HAP-1 (cell line): ENCODE data around the gene STK11.

Experiments
- DNase-seq, 2 experiments: peaks; one replicate each; pipeline ENCODE4 v3.0.0-alpha.2; 2016 to 2020; ENCODE audit warnings: low spot score in 2 of 2
- H3K27me3 ChIP-seq: fragments of 250-450 bp; sonication (Bioruptor Pico); 2 replicates; pipeline ENCODE4 v1.5.1; 2020; ENCODE audit warnings: low read depth, mild to moderate bottlenecking, moderate library complexity
- H3K36me3 ChIP-seq: fragments of 250-450 bp; sonication (Bioruptor Pico); replicated peaks from 2 replicates; pipeline ENCODE4 v1.5.1; 2020; ENCODE audit warnings: mild to moderate bottlenecking
- H3K4me1 ChIP-seq: fragments of 250-450 bp; sonication (Bioruptor Pico); 2 replicates; pipeline ENCODE4 v1.5.1; 2020; ENCODE audit warnings: mild to moderate bottlenecking
- H3K4me3 ChIP-seq: fragments of 250-450 bp; sonication (Bioruptor Pico); 2 replicates; pipeline ENCODE4 v1.5.1; 2020; ENCODE audit warnings: mild to moderate bottlenecking, moderate library complexity
- H3K9me3 ChIP-seq: fragments of 250-450 bp; sonication (Bioruptor Pico); 2 replicates; pipeline ENCODE4 v1.5.1; 2020; ENCODE audit warnings: mild to moderate bottlenecking, moderate library complexity
- in situ Hi-C: fragments of 300-500 bp; cut with MboI; formaldehyde crosslinking; loops from 3 replicates; pipeline ENCODE4 v1.14.3; 2020; ENCODE audit warnings: low sequenced_read_pairs, inconsistent platforms, mixed read lengths

Gene STK11

GRCh38 chr19:1222394-1222793 is 16.8 kb downstream of the STK11 start:
- Histone ChIP-seq H3K27me3 (no peaks in the 10 kb centered on the region), H3K4me1 (no peaks in the 10 kb centered on the region), H3K4me3 (no peak overlapping the region), H3K36me3 (peaks cover 71% of the 10 kb centered on the region), H3K9me3 (no peaks in the 10 kb centered on the region)
- in situ Hi-C loops: no loop called here
- no peak for DNase-seq

- H3K4me1 ChIP-seq: no peaks in the 10 kb centered on the region
- peaks cover 79% of the 10 kb centered on the region for H3K36me3 ChIP-seq
- no peak overlapping the region for H3K4me3 ChIP-seq
- no peaks in the 10 kb centered on the region for H3K27me3 ChIP-seq
- H3K9me3 ChIP-seq: no peaks in the 10 kb centered on the region
- peak in 1 of 2 experiments; percentile 78 for DNase-seq
- in situ Hi-C loops: no loop called here
These were observed 17.7 kb downstream of the STK11 start for GRCh38 chr19:1223018-1223855.

- Histone ChIP-seq H3K4me3 (no peak overlapping the region), H3K4me1 (no peaks in the 10 kb centered on the region), H3K36me3 (peaks cover 74% of the 10 kb centered on the region), H3K9me3 (no peaks in the 10 kb centered on the region), H3K27me3 (no peaks in the 10 kb centered on the region)
- in situ Hi-C loops: no loop called here
- no peak for DNase-seq
These were observed 18.7 kb downstream of the STK11 start for GRCh38 chr19:1224047-1224825.

GRCh38 chr19:1224847-1225246 is 19.3 kb downstream of the STK11 start:
- no peak for DNase-seq
- Histone ChIP-seq H3K9me3 (no peaks in the 10 kb centered on the region), H3K4me1 (no peaks in the 10 kb centered on the region), H3K4me3 (no peak overlapping the region), H3K27me3 (no peaks in the 10 kb centered on the region), H3K36me3 (peaks cover 72% of the 10 kb centered on the region)
- in situ Hi-C loops: no loop called here

GRCh38 chr19:1225440-1226226 is 20.1 kb downstream of the STK11 start:
- peaks cover 66% of the 10 kb centered on the region for H3K36me3 ChIP-seq
- no peak overlapping the region for H3K4me3 ChIP-seq
- in situ Hi-C loops: no loop called here
- no peaks in the 10 kb centered on the region for H3K4me1 ChIP-seq
- no peak for DNase-seq
- no peaks in the 10 kb centered on the region for H3K27me3 ChIP-seq
- H3K9me3 ChIP-seq: no peaks in the 10 kb centered on the region

- no peak for DNase-seq
- H3K4me1 ChIP-seq: no peaks in the 10 kb centered on the region
- in situ Hi-C loops: no loop called here
- no peak overlapping the region for H3K4me3 ChIP-seq
- H3K9me3 ChIP-seq: no peaks in the 10 kb centered on the region
- no peaks in the 10 kb centered on the region for H3K27me3 ChIP-seq
- peaks cover 65% of the 10 kb centered on the region for H3K36me3 ChIP-seq
These were observed 20.6 kb downstream of the STK11 start for GRCh38 chr19:1226227-1226518.

- no peaks in the 10 kb centered on the region for H3K27me3 ChIP-seq
- in situ Hi-C loops: no loop called here
- no peak overlapping the region for H3K4me3 ChIP-seq
- H3K9me3 ChIP-seq: no peaks in the 10 kb centered on the region
- peaks cover 62% of the 10 kb centered on the region for H3K36me3 ChIP-seq
- H3K4me1 ChIP-seq: no peaks in the 10 kb centered on the region
- DNase-seq: no peak
These were observed 21.1 kb downstream of the STK11 start for GRCh38 chr19:1226522-1227303.

- DNase-seq: no peak
- H3K27me3 ChIP-seq: no peaks in the 10 kb centered on the region
- H3K4me1 ChIP-seq: no peaks in the 10 kb centered on the region
- H3K4me3 ChIP-seq: no peak overlapping the region
- H3K36me3 ChIP-seq: peaks cover 54% of the 10 kb centered on the region
- in situ Hi-C loops: no loop called here
- no peaks in the 10 kb centered on the region for H3K9me3 ChIP-seq
These were observed 21.9 kb downstream of the STK11 start for GRCh38 chr19:1227304-1228054.

GRCh38 chr19:1228161-1228957 is 22.8 kb downstream of the STK11 start:
- H3K36me3 ChIP-seq: peaks cover 54% of the 10 kb centered on the region
- no peaks in the 10 kb centered on the region for H3K9me3 ChIP-seq
- H3K27me3 ChIP-seq: no peaks in the 10 kb centered on the region
- in situ Hi-C loops: no loop called here
- no peak for DNase-seq
- no peak overlapping the region for H3K4me3 ChIP-seq
- no peaks in the 10 kb centered on the region for H3K4me1 ChIP-seq

GRCh38 chr19:1229056-1229923 is 23.7 kb downstream of the STK11 start:
- in situ Hi-C loops: no loop called here
- no peaks in the 10 kb centered on the region for H3K27me3 ChIP-seq
- no peaks in the 10 kb centered on the region for H3K9me3 ChIP-seq
- no peak overlapping the region for H3K4me3 ChIP-seq
- peaks cover 54% of the 10 kb centered on the region for H3K36me3 ChIP-seq
- no peaks in the 10 kb centered on the region for H3K4me1 ChIP-seq
- no peak for DNase-seq

- DNase-seq: no peak
- no peaks in the 10 kb centered on the region for H3K9me3 ChIP-seq
- no peaks in the 10 kb centered on the region for H3K27me3 ChIP-seq
- H3K4me3 ChIP-seq: no peak overlapping the region
- H3K36me3 ChIP-seq: peaks cover 55% of the 10 kb centered on the region
- in situ Hi-C loops: no loop called here
- H3K4me1 ChIP-seq: no peaks in the 10 kb centered on the region
These were observed 24.6 kb downstream of the STK11 start for GRCh38 chr19:1229924-1230782.
